Thyroid gland (tissue), 4 donors: ENCODE data around the gene SH3GL1. TPM values are rescaled to one million over a fixed set of nuclear protein-coding genes. Genes with fewer than 3 reads are reported as not detected.
"Not testable (repeated sequence)": the region's sequence is repeated elsewhere in the genome, so short reads cannot be mapped to it uniquely, and the experiment has no call there.

Experiments used
- DNase-seq, 2 donors: peaks; one replicate each; pipeline ENCODE4 v3.0.0-alpha.2; 2019
- H3K27ac ChIP-seq, 3 donors: fragments of 200-600 bp; sonication (generic); 1 replicate in 2 of 3; 2 replicates in 1 of 3; pipeline ENCODE4 v1.5.1; 2016 to 2019; ENCODE audit warnings: mild to moderate bottlenecking in 1 of 3, moderate library complexity in 1 of 3
- H3K27me3 ChIP-seq: fragments of 200-600 bp; sonication (generic); one replicate; pipeline ENCODE4 v1.5.1; 2019
- H3K36me3 ChIP-seq, 2 donors: fragments of 200-600 bp; sonication (generic); one replicate each; pipeline ENCODE4 v1.5.1; 2016 to 2019
- H3K4me1 ChIP-seq, 2 donors: fragments of 200-600 bp; sonication (generic); one replicate each; pipeline ENCODE4 v1.5.1; 2017 to 2019
- H3K4me3 ChIP-seq, 3 donors: fragments of 200-600 bp; sonication (generic); replicated peaks in 1 of 3; 1 replicate in 2 of 3; 2 replicates in 1 of 3; pipeline ENCODE4 v1.5.1; 2016; ENCODE audit warnings: mild to moderate bottlenecking in 1 of 3
- H3K9me3 ChIP-seq: fragments of 200-600 bp; sonication (generic); one replicate; pipeline ENCODE4 v1.5.1; 2017
- POLR2A ChIP-seq, 2 donors: fragments of 450-650 bp; IDR thresholded peaks; one replicate each; pipeline ENCODE4 v1.6.1; 2017; ENCODE audit warnings: antibody characterized with exemption in 2 of 2, mild to moderate bottlenecking in 2 of 2, moderate library complexity in 1 of 2
- WGBS, 2 donors: methylation state at CpG; one replicate each; pipeline ENCODE4 v1.1.5; 2017; 5-methylcytosine and 5-hydroxymethylcytosine counted together
- intact Hi-C: fragments of 100-400 bp; cut with DNase I; formaldehyde crosslinking; loops from one replicate; pipeline ENCODE4 v1.15.1; 2023
- total RNA-seq, 4 donors: library from RNA; depleted of rRNA; stranded (reverse); fragments of >200 nt; gene quantifications; one replicate each; pipeline ENCODE4 v1.2.3, GENCODE V29; 2016
- TF ChIP-seq, protein P1 (sequence below), 6 experiments: fragments of 200-600 bp in 3 of 6; fragments of 450-650 bp in 3 of 6; sonication (generic) in 3 of 6; IDR thresholded peaks; one replicate each; pipeline ENCODE4 v1.5.1; 2016 to 2019; ENCODE audit warnings: antibody characterized with exemption in 6 of 6, mild to moderate bottlenecking in 2 of 6, inconsistent platforms in 1 of 6, moderate library complexity in 1 of 6

SH3GL1 gene
- total RNA-seq, 4 donors from 2014 or later, result 33.1 to 42.4 (median 36.7) TPM

DNA sequence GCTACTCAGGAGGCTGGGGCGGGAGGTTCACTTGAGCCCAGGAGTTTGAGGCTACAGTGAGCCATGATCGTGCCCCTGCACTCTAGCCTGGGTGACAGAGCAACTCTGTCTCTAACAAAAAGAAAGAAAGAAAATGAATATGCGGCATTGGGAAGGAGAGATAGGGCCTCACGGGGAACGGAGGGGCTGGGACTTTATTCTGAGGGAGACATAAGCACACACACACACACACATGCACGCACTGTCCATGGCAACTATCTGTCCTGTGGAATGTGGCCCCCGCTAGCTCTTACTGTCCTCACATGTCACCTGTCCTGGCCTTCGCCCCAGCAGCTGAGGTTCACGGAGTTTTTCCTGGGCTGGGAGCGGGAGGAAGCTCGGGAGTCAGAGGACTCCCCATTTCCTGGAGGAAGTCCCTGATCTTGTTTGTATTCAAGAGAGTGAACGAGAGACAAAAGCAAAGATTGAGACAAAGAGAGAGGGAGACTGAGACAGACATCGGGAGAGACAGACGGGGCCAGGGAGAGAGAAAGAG is 62.4 kb downstream of the SH3GL1 start:
- no peaks in the 10 kb centered on the region for H3K27me3 ChIP-seq
- H3K4me3 ChIP-seq, result peak overlapping the region in 2 of 3 donors; percentile 32 to 40
- H3K9me3 ChIP-seq, result no peaks in the 10 kb centered on the region
- intact Hi-C loops, result no loop called here
- WGBS, 2 donors, result 19 to 21% methylated on average over 14 of the region's 14 CpGs
- no peaks in the 10 kb centered on the region for H3K36me3 ChIP-seq
- peak; percentile 48 to 53 for DNase-seq
- H3K27ac ChIP-seq, result peak overlapping the region; percentile 52 to 80 (median 71)
- no peak for TF ChIP-seq POLR2A (IDR thresholded peaks at IDR 0.05)
- TF ChIP-seq, protein P1, sequence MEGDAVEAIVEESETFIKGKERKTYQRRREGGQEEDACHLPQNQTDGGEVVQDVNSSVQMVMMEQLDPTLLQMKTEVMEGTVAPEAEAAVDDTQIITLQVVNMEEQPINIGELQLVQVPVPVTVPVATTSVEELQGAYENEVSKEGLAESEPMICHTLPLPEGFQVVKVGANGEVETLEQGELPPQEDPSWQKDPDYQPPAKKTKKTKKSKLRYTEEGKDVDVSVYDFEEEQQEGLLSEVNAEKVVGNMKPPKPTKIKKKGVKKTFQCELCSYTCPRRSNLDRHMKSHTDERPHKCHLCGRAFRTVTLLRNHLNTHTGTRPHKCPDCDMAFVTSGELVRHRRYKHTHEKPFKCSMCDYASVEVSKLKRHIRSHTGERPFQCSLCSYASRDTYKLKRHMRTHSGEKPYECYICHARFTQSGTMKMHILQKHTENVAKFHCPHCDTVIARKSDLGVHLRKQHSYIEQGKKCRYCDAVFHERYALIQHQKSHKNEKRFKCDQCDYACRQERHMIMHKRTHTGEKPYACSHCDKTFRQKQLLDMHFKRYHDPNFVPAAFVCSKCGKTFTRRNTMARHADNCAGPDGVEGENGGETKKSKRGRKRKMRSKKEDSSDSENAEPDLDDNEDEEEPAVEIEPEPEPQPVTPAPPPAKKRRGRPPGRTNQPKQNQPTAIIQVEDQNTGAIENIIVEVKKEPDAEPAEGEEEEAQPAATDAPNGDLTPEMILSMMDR (IDR thresholded peaks at IDR 0.05), result no peak
- peaks cover 8 to 16% of the 10 kb centered on the region in 2 donors for H3K4me1 ChIP-seq

DNA sequence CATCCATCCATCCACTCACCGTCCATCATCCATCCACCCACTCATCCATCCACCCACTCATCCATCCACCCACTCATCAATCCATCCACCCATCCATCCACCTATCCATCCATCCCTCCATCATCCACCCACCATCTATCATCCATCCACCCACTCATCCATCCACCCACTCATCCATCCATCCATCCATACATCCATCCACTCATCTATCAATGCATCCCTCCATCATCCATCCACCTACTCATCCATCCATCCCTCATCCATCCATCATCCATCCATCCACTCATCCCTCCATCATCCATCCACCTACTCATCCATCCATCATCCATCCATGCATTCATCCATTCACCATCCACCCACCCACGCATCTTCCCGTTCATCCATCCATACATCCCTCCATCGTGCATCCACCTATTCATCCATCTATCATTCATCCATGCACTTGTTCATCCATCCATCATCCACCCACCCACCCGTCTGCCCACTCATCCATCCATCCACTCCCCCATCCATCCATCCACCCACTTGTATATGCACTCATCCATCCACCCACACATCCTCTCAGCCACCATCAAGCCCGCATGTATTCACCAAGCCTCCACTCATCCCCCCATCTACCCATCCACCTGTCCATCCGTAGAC is 65.3 kb downstream of the SH3GL1 start:
- Histone ChIP-seq H3K27me3 (no peaks in the 10 kb centered on the region), H3K36me3 (no peaks in the 10 kb centered on the region), H3K4me1 (peaks cover 4 to 12% of the 10 kb centered on the region in 2 donors), H3K27ac (no peak overlapping the region), H3K9me3 (no peaks in the 10 kb centered on the region), H3K4me3 (no peak overlapping the region)
- DNase-seq, result no peak
- intact Hi-C loops, result no loop called here
- WGBS, 2 donors, result 92 to 95% methylated on average over 7 of the region's 7 CpGs
- TF ChIP-seq POLR2A (IDR thresholded peaks at IDR 0.05), result no peak
- TF ChIP-seq, protein P1 (IDR thresholded peaks at IDR 0.05), result no peak

DNA sequence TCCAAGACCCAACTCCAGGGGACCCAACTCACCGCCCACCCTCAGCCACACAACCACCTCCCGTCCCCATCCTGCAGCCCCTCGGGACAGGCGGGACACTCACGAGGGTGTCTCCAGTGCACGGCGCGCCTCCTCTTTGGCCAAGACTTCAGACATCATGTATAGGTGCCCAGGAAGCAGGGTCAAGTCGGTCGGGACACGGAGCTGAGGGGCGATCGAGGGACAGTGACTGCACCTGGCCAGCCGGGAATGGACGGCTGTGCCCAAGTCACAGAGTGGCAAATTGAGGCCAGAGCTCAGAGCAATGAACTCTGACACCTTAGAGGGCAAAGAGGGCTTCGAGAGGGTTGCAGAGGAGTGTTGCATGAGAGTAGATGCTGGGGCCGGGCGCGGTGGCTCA is 70.5 kb downstream of the SH3GL1 start:
- Histone ChIP-seq H3K27ac (no peak overlapping the region), H3K36me3 (no peaks in the 10 kb centered on the region), H3K9me3 (no peaks in the 10 kb centered on the region), H3K4me1 (peaks cover 8 to 20% of the 10 kb centered on the region in 2 donors), H3K4me3 (no peak overlapping the region), H3K27me3 (no peaks in the 10 kb centered on the region)
- no peak for TF ChIP-seq POLR2A (IDR thresholded peaks at IDR 0.05)
- TF ChIP-seq, protein P1 (IDR thresholded peaks at IDR 0.05), result no peak
- DNase-seq, result no peak
- 98% methylated on average over 7 to 11 of the region's 19 CpGs for WGBS, 2 donors
- intact Hi-C loops, result no loop called here

DNA sequence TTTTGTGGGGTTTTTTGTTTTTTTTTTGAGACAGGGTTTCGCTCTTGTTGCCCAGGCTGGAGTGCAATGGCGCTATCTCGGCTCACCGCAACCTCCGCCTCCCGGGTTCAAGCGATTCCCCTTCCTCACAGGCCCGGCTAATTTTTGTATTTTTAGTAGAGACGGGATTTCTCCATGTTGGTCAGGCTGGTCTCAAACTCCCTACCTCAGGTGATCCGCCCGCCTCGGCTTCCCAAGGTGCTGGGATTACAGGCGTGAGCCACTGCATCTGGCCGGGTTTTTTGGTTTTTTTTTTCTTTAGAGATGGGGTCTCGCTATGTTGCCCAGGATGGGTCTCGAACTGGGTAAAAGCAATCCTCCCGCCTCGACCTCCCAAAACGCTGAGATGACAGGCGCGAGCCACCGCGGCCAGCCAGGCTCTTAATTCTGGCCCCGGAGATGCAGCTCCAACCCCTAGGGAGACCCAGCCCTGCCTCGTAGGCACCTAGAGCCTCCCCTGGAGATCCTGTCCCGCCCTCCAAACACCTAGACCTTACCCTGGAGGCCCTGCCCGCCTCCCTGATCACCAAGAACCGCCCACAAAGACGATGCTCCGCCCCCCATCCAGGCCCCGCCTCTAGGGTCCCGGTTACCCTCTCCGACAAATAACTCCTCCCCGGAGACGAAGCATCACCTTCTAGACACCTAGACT is 71.2 kb downstream of the SH3GL1 start:
- H3K36me3 ChIP-seq, H3K27me3 ChIP-seq, H3K9me3 ChIP-seq, intact Hi-C loops, H3K27ac ChIP-seq, DNase-seq: not testable (repeated sequence)
- peaks cover 8 to 20% of the 10 kb centered on the region in 2 donors for H3K4me1 ChIP-seq
- H3K4me3 ChIP-seq, result peak overlapping the region in 1 of 3 donors; percentile 31
- 49 to 69% methylated on average over 25 to 34 of the region's 35 CpGs for WGBS, 2 donors

DNA sequence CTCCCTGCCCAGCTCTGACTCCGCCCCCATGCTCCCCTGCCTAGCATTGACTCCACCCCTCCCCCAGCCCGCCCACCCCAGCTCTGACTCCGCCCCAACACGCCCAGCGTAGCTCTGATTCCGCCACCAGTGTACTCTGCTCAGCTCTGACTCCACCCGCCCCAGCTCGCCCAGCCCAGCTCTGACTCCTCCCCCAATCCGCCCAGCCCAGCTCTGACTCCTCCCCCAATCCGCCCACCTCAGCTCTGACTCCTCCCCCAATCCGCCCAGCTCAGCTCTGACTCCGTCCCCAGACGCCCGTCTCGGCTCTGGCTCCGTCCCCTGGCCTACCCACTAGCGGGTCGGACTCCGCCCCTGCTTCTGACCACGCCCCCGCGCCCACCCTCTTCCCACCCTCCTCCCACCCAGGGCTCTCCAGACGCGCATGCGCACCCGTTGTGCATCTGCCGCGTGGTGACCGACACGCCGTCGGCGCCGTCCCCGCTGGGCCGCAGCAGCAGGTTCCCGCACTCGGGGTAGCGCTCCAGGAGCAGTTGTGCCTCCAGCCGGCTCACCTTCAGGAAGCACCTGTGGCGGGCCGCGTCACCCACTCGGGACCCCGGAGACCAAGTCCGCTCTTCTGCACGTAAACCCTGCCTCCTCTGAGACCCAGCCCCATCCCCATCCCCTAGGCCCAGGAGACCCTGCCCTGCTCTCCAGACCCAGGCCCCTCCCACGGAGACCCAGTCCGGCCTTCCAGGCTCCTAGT is 71.9 kb downstream of the SH3GL1 start:
- Histone ChIP-seq H3K27me3 (no peaks in the 10 kb centered on the region), H3K9me3 (no peaks in the 10 kb centered on the region), H3K27ac (no peak overlapping the region), H3K4me3 (peak overlapping the region in 1 of 3 donors; percentile 35), H3K4me1 (peaks cover 8 to 20% of the 10 kb centered on the region in 2 donors), H3K36me3 (no peaks in the 10 kb centered on the region)
- peak; percentile 88 to 94 for DNase-seq
- TF ChIP-seq POLR2A (IDR thresholded peaks at IDR 0.05), result peak in 1 of 2 donors; percentile 39
- TF ChIP-seq, protein P1 (IDR thresholded peaks at IDR 0.05), result peak in 1 of 6 experiments; percentile 35
- WGBS, 2 donors, result 5 to 6% methylated on average over 30 of the region's 49 CpGs
- intact Hi-C loops, result no loop called here
